HL-60 (cell line): ENCODE results near the gene LPCAT1.

ENCODE experiments used
- CTCF ChIP-seq: IDR thresholded peaks from one replicate; pipeline ENCODE4 v1.5.1; 2011; ENCODE audit warnings: low read length, control low read depth, inconsistent platforms; ENCODE audit not compliant: insufficient read depth
- POLR2AphosphoS5 ChIP-seq: IDR thresholded peaks from 2 replicates; pipeline ENCODE4 v1.6.1; 2012; ENCODE audit warnings: low read depth
- SPI1 ChIP-seq: IDR thresholded peaks from 2 replicates; pipeline ENCODE4 v1.6.1; 2012; ENCODE audit warnings: low read depth, mild to moderate bottlenecking, borderline replicate concordance

GRCh38 chr5:1540831-1541701, 17.3 kb upstream of the LPCAT1 start:
- TF ChIP-seq CTCF: no peak
- TF ChIP-seq SPI1: no peak
- TF ChIP-seq POLR2AphosphoS5: no peak
